ENCODE measurements around the gene XKR8. TPM values are rescaled to one million over a fixed set of nuclear protein-coding genes. Genes with fewer than 3 reads are reported as not detected.

Gene XKR8
- 3.8 and 4.4 TPM in 2 replicates for total RNA-seq

GRCh38 chr1:27959792-27960603 is at the start of gene XKR8:
Gene XKR8, plus strand, starts transcription at chr1:27959973. Its CDS starts 97 bp downstream, at chr1:27960070.

GRCh38 chr1:27934818-27935549 is 24.8 kb upstream of the XKR8 start, which contains the start of gene SMPDL3B:
Gene SMPDL3B, plus strand, starts transcription at chr1:27935000. Its CDS starts 184 bp downstream, at chr1:27935184.

Other genes with a start within 250 kb of the XKR8 start
- gene FAM76A, start 234.0 kb upstream of the XKR8 start, total RNA-seq, result 7.9 and 10.1 TPM in 2 replicates
- gene STX12, start 186.8 kb upstream of the XKR8 start, total RNA-seq, result 86.5 and 121 TPM in 2 replicates
- gene PPP1R8, start 129.2 kb upstream of the XKR8 start, total RNA-seq, result 41.4 and 44.9 TPM in 2 replicates
- 3.1 and 3.4 TPM in 2 replicates for gene THEMIS2, start 87.4 kb upstream of the XKR8 start, total RNA-seq
- 26.1 and 33.0 TPM in 2 replicates for gene RPA2, start 45.4 kb upstream of the XKR8 start, total RNA-seq
- 0.09 and 0.18 TPM in 2 replicates for gene SMPDL3B, start 25.0 kb upstream of the XKR8 start, total RNA-seq
- 10.0 and 10.6 TPM in 2 replicates for gene EYA3, start 128.6 kb downstream of the XKR8 start, total RNA-seq
- 0.09 and 0.18 TPM in 2 replicates for gene PTAFR, start 216.7 kb downstream of the XKR8 start, total RNA-seq

Data from endothelial cell of coronary artery (primary cell).